Left lung (tissue), 10 donors: ENCODE data around the gene CSRP3. TPM values are rescaled to one million over a fixed set of nuclear protein-coding genes. Genes with fewer than 3 reads are reported as not detected.
"Not testable (repeated sequence)": the region's sequence is repeated elsewhere in the genome, so short reads cannot be mapped to it uniquely, and the experiment has no call there.

ENCODE experiments used
- ATAC-seq: fragments of 200-7000 bp; cut with Tn5 transposase; one replicate; pipeline ENCODE4 v1.9.1; 2020; ENCODE audit warnings: moderate library complexity
- DNase-seq, 4 donors: peaks; one replicate each; pipeline ENCODE4 v3.0.0-alpha.2; 2013 to 2020
- H3K27ac ChIP-seq, 2 donors: fragments of 200-600 bp; sonication (generic) in 1 of 2; one replicate each; pipeline versions ENCODE4 v1.5.0 to v1.8.0; 2020 to 2021
- H3K27me3 ChIP-seq, 2 donors: fragments of 200-600 bp; sonication (generic) in 1 of 2; one replicate each; pipeline versions ENCODE4 v1.5.0 to v1.8.0; 2020 to 2021
- H3K36me3 ChIP-seq, 2 donors: fragments of 200-600 bp; sonication (generic) in 1 of 2; one replicate each; pipeline versions ENCODE4 v1.5.0 to v1.8.0; 2020 to 2021
- H3K4me1 ChIP-seq, 2 donors: fragments of 200-600 bp; one replicate each; pipeline ENCODE4 v1.8.0; 2021
- H3K4me3 ChIP-seq, 2 donors: fragments of 200-600 bp; sonication (generic) in 1 of 2; one replicate each; pipeline versions ENCODE4 v1.5.0 to v1.8.0; 2020 to 2021; ENCODE audit warnings: mild to moderate bottlenecking in 1 of 2
- H3K9me3 ChIP-seq, 2 donors: fragments of 200-600 bp; sonication (generic) in 1 of 2; one replicate each; pipeline versions ENCODE4 v1.5.0 to v1.8.0; 2020 to 2021
- intact Hi-C, 2 donors: fragments of 100-400 bp; cut with DNase I; formaldehyde crosslinking; loops; one replicate each; pipeline versions ENCODE4 v1.11.2 to v1.14.2; 2022
- polyA plus RNA-seq, 6 donors: library from polyadenylated mRNA; unstranded; fragments of 120-200 nt; gene quantifications; one replicate each; pipeline ENCODE4 v1.2.1, GENCODE V29; 2013; ENCODE audit not compliant: insufficient read length in 6 of 6
- total RNA-seq, 2 donors: library from RNA; stranded (reverse); fragmentation: NEBNext Ultra II Directional; extraction: Animal tissue kit (Norgen Biotek cat#: 25700); gene quantifications; one replicate each; pipeline ENCODE4 v1.2.1, GENCODE V29; 2021
- TF ChIP-seq, protein P1 (sequence below), 2 donors: fragments of 200-600 bp; sonication (generic) in 1 of 2; IDR thresholded peaks; one replicate each; pipeline versions ENCODE4 v1.5.0 to v1.8.0; 2021; ENCODE audit warnings: antibody characterized with exemption in 2 of 2
- donor health status: DM: no; HTN: yes; CAD: no.
- donor health status: DM: no; HTN: no; CAD: no.

CSRP3 gene
- total and polyA plus RNA-seq, 8 donors: 0.23 to 1.4 (median 0.42) TPM; not detected in 1

DNA sequence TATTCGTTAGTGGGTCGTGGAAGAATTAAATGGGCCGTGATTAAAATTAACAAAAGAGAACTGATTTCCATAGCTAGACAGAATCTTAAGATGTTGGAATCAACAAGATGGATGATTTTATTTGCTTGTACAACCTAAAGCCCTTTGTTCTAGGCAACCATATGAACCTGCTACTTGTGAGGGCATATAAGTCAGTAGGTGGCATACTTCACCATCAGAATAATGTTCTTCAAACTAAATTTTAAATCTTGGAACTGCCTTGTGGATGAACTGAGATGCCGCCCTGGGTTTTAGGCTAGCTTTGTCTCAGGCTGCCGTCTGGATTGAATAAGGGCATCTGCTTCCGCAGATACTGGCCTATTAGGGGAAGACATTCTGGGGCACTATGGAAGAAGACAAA, 40.9 kb downstream of the CSRP3 start:
- Histone ChIP-seq H3K9me3 (no peaks in the 10 kb centered on the region), H3K36me3 (peaks cover 0 to 52% of the 10 kb centered on the region in 2 donors), H3K4me1 (no peaks in the 10 kb centered on the region), H3K27me3 (no peaks in the 10 kb centered on the region), H3K4me3 (no peak overlapping the region), H3K27ac (no peak overlapping the region)
- TF ChIP-seq, protein P1, sequence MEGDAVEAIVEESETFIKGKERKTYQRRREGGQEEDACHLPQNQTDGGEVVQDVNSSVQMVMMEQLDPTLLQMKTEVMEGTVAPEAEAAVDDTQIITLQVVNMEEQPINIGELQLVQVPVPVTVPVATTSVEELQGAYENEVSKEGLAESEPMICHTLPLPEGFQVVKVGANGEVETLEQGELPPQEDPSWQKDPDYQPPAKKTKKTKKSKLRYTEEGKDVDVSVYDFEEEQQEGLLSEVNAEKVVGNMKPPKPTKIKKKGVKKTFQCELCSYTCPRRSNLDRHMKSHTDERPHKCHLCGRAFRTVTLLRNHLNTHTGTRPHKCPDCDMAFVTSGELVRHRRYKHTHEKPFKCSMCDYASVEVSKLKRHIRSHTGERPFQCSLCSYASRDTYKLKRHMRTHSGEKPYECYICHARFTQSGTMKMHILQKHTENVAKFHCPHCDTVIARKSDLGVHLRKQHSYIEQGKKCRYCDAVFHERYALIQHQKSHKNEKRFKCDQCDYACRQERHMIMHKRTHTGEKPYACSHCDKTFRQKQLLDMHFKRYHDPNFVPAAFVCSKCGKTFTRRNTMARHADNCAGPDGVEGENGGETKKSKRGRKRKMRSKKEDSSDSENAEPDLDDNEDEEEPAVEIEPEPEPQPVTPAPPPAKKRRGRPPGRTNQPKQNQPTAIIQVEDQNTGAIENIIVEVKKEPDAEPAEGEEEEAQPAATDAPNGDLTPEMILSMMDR (IDR thresholded peaks at IDR 0.05): no peak
- intact Hi-C loops: no loop called here
- ATAC-seq (no peak), DNase-seq (no peak)

- Histone ChIP-seq H3K36me3 (peaks cover 0 to 66% of the 10 kb centered on the region in 2 donors), H3K4me1 (no peaks in the 10 kb centered on the region), H3K9me3 (no peaks in the 10 kb centered on the region), H3K4me3 (no peak overlapping the region), H3K27ac (no peak overlapping the region), H3K27me3 (no peaks in the 10 kb centered on the region)
- intact Hi-C loops: no loop called here
- DNase-seq: no peak
- no peak for ATAC-seq
- TF ChIP-seq, protein P1 (IDR thresholded peaks at IDR 0.05): no peak
These were observed 44.9 kb downstream of the CSRP3 start for GRCh38 chr11:19156892-19157291.

DNA sequence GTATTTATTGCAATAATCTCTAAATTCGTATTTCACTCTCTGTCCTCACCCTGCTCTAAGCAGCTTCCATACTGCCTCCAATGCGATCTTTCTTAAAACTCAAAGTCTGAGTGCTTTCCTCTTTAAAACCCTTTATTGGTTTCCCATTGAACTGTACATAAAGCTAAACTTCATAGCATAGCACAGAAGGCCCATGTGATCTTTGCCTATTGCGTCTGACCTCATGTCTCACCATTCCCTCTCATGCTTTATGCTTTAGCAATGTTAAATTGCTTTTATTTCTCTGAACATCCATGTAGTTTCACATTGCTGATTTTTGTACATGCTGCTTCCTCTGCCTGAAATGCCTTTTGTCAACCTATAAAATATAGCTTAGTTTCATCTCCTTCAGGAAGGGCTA, 56.5 kb downstream of the CSRP3 start:
- H3K9me3 ChIP-seq: no peaks in the 10 kb centered on the region
- H3K27me3 ChIP-seq: no peaks in the 10 kb centered on the region
- ATAC-seq: no peak
- H3K4me3 ChIP-seq: no peak overlapping the region
- H3K36me3 ChIP-seq: peaks cover 0 to 31% of the 10 kb centered on the region in 2 donors
- no peaks in the 10 kb centered on the region for H3K4me1 ChIP-seq
- DNase-seq: no peak
- intact Hi-C loops: no loop called here
- TF ChIP-seq, protein P1 (IDR thresholded peaks at IDR 0.05): no peak
- H3K27ac ChIP-seq: no peak overlapping the region

DNA sequence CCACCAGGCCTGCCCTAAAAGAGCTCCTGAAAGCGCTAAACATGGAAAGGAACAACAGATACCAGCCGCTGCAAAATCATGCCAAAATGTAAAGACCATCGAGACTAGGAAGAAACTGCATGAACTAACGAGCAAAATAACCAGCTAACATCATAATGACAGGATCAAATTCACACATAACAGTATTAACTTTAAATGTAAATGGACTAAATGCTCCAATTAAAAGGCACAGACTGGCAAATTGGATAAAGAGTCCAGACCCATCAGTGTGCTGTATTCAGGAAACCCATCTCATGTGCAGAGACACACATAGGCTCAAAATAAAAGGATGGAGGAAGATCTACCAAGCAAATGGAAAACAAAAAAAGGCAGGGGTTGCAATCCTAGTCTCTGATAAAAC, 64.9 kb downstream of the CSRP3 start:
- DNase-seq, intact Hi-C loops: not testable (repeated sequence)

GRCh38 chr11:19134004-19134403, 67.8 kb downstream of the CSRP3 start:
- no peak for ATAC-seq
- Histone ChIP-seq H3K36me3 (peaks cover 0 to 20% of the 10 kb centered on the region in 2 donors), H3K9me3 (peaks cover 0 to 4% of the 10 kb centered on the region in 2 donors), H3K4me3 (no peak overlapping the region), H3K27ac (no peak overlapping the region), H3K27me3 (no peaks in the 10 kb centered on the region), H3K4me1 (no peaks in the 10 kb centered on the region)
- intact Hi-C loops: no loop called here
- TF ChIP-seq, protein P1 (IDR thresholded peaks at IDR 0.05): no peak
- DNase-seq: no peak

More for the DNA sequence above, 64.9 kb downstream of the CSRP3 start:
- peaks cover 0 to 20% of the 10 kb centered on the region in 2 donors for H3K36me3 ChIP-seq
- not testable (repeated sequence) for H3K4me1 ChIP-seq, H3K4me3 ChIP-seq, H3K27ac ChIP-seq, H3K27me3 ChIP-seq, H3K9me3 ChIP-seq, ATAC-seq

Other genes with a start within 250 kb of the CSRP3 start
- not detected for gene MRGPRX2, start 141.3 kb downstream of the CSRP3 start, total RNA-seq
- not detected for gene MRGPRX2, start 141.3 kb downstream of the CSRP3 start, polyA plus RNA-seq
- 10 to 100 TPM; 13.7 to 14.0 TPM for gene ZDHHC13, start 84.8 kb downstream of the CSRP3 start, total RNA-seq
- 10 to 100 TPM; 20.3 to 37.9 (median 26.1) TPM for gene ZDHHC13, start 84.8 kb downstream of the CSRP3 start, polyA plus RNA-seq
- 1 to 10 TPM; 2.3 to 3.2 TPM for gene E2F8, start 39.0 kb upstream of the CSRP3 start, total RNA-seq
- gene E2F8, start 39.0 kb upstream of the CSRP3 start, polyA plus RNA-seq: 10 to 100 TPM; 25.2 to 79.7 (median 45.0) TPM